Measurements from ENCODE around the gene CNOT6. TPM values are rescaled to one million over a fixed set of nuclear protein-coding genes. Genes with fewer than 3 reads are reported as not detected.

CNOT6 gene
- total and polyA plus RNA-seq, 4 donors: 1.4 to 25.0 (median 4.2) TPM

DNA sequence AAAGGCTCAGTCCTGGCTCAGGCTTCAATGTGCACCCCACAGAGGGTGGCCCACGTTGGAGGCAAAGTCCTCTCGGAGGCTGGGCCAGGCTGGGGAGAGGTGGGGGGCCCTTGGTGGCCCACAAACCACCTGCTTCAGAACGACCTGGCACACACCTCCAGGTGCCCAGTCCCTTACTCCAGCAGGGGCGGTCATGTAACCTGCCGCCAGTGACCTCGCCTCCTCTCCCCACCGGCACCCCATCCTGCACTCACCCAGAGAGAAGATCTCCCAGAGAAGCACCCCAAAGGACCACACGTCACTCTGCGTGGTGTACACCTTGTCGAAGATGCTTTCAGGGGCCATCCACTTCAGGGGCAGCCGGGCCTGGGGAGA is 119.6 kb downstream of the CNOT6 start:
- no peak overlapping the region for H3K27ac ChIP-seq (ENCODE audit: low read depth in 1 of 2, low read length in 2 of 2)
- WGBS: 75% methylated on average over 11 of the region's 11 CpGs
- TF ChIP-seq TAF1 (conservative IDR thresholded peaks at IDR 0.05) (no peak), RXRA (IDR thresholded peaks at IDR 0.05) (no peak), FOXA2 (IDR thresholded peaks at IDR 0.05) (no peak), HNF4A (conservative IDR thresholded peaks at IDR 0.05) (no peak), RAD21 (IDR thresholded peaks at IDR 0.05) (no peak)
- TF ChIP-seq, protein P1, sequence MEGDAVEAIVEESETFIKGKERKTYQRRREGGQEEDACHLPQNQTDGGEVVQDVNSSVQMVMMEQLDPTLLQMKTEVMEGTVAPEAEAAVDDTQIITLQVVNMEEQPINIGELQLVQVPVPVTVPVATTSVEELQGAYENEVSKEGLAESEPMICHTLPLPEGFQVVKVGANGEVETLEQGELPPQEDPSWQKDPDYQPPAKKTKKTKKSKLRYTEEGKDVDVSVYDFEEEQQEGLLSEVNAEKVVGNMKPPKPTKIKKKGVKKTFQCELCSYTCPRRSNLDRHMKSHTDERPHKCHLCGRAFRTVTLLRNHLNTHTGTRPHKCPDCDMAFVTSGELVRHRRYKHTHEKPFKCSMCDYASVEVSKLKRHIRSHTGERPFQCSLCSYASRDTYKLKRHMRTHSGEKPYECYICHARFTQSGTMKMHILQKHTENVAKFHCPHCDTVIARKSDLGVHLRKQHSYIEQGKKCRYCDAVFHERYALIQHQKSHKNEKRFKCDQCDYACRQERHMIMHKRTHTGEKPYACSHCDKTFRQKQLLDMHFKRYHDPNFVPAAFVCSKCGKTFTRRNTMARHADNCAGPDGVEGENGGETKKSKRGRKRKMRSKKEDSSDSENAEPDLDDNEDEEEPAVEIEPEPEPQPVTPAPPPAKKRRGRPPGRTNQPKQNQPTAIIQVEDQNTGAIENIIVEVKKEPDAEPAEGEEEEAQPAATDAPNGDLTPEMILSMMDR (IDR thresholded peaks at IDR 0.05; ENCODE audit: low read depth, low read length, missing input control): no peak
- TF ChIP-seq, protein P2, sequence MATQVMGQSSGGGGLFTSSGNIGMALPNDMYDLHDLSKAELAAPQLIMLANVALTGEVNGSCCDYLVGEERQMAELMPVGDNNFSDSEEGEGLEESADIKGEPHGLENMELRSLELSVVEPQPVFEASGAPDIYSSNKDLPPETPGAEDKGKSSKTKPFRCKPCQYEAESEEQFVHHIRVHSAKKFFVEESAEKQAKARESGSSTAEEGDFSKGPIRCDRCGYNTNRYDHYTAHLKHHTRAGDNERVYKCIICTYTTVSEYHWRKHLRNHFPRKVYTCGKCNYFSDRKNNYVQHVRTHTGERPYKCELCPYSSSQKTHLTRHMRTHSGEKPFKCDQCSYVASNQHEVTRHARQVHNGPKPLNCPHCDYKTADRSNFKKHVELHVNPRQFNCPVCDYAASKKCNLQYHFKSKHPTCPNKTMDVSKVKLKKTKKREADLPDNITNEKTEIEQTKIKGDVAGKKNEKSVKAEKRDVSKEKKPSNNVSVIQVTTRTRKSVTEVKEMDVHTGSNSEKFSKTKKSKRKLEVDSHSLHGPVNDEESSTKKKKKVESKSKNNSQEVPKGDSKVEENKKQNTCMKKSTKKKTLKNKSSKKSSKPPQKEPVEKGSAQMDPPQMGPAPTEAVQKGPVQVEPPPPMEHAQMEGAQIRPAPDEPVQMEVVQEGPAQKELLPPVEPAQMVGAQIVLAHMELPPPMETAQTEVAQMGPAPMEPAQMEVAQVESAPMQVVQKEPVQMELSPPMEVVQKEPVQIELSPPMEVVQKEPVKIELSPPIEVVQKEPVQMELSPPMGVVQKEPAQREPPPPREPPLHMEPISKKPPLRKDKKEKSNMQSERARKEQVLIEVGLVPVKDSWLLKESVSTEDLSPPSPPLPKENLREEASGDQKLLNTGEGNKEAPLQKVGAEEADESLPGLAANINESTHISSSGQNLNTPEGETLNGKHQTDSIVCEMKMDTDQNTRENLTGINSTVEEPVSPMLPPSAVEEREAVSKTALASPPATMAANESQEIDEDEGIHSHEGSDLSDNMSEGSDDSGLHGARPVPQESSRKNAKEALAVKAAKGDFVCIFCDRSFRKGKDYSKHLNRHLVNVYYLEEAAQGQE (IDR thresholded peaks at IDR 0.05): no peak
- TF ChIP-seq, protein P3, sequence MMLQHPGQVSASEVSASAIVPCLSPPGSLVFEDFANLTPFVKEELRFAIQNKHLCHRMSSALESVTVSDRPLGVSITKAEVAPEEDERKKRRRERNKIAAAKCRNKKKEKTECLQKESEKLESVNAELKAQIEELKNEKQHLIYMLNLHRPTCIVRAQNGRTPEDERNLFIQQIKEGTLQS (IDR thresholded peaks at IDR 0.05): no peak
- TF ChIP-seq, protein P4, sequence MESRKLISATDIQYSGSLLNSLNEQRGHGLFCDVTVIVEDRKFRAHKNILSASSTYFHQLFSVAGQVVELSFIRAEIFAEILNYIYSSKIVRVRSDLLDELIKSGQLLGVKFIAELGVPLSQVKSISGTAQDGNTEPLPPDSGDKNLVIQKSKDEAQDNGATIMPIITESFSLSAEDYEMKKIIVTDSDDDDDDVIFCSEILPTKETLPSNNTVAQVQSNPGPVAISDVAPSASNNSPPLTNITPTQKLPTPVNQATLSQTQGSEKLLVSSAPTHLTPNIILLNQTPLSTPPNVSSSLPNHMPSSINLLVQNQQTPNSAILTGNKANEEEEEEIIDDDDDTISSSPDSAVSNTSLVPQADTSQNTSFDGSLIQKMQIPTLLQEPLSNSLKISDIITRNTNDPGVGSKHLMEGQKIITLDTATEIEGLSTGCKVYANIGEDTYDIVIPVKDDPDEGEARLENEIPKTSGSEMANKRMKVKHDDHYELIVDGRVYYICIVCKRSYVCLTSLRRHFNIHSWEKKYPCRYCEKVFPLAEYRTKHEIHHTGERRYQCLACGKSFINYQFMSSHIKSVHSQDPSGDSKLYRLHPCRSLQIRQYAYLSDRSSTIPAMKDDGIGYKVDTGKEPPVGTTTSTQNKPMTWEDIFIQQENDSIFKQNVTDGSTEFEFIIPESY (IDR thresholded peaks at IDR 0.05): no peak
- H3K27me3 ChIP-seq (ENCODE audit: control insufficient read depth in 4 of 4, insufficient read depth in 4 of 4, low read length in 3 of 4): peaks cover 0 to 2% (median 0%) of the 10 kb centered on the region in 4 donors
- H3K4me1 ChIP-seq (ENCODE audit: control insufficient read depth in 4 of 4, insufficient read depth in 4 of 4, low read length in 3 of 4): peaks cover 0 to 4% (median 3%) of the 10 kb centered on the region in 4 donors
- no peaks in the 10 kb centered on the region for H3K9me3 ChIP-seq (ENCODE audit: control insufficient read depth in 4 of 4, low read length in 3 of 4)
- H3K36me3 ChIP-seq (ENCODE audit: control insufficient read depth in 4 of 4, insufficient read depth in 3 of 4, low read depth in 1 of 4, low read length in 3 of 4): no peaks in the 10 kb centered on the region
- H3K9ac ChIP-seq (ENCODE audit: low read depth in 1 of 2, low read length in 2 of 2): no peak overlapping the region
- H3K4me3 ChIP-seq (ENCODE audit: low read depth in 1 of 3, low read length in 3 of 3): no peak overlapping the region
- no peak for DNase-seq (ENCODE audit: low spot score)

DNA sequence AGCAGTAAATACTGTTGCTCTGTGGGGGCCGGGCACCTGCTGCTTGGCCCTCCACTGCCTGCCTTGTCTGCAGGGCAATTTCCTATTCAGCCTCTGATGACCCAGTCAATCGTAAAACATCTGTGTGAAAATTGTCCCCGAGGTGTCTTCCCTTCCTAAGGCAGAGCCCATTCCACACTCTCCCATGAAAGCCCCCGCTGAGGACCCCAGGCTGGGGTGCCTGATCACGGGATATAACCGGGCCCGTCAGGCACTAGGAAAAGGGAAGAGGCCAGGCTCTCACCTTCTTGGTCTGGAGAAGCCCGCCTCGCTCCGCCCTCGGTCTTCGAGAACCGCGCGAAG is 124.3 kb downstream of the CNOT6 start:
- H3K4me3 ChIP-seq (ENCODE audit: low read depth in 1 of 3, low read length in 3 of 3): peak overlapping the region in 1 of 3 donors; percentile 23
- H3K27ac ChIP-seq (ENCODE audit: low read depth in 1 of 2, low read length in 2 of 2): no peak overlapping the region
- H3K9ac ChIP-seq (ENCODE audit: low read depth in 1 of 2, low read length in 2 of 2): no peak overlapping the region
- no peaks in the 10 kb centered on the region for H3K36me3 ChIP-seq (ENCODE audit: control insufficient read depth in 4 of 4, insufficient read depth in 3 of 4, low read depth in 1 of 4, low read length in 3 of 4)
- no peaks in the 10 kb centered on the region for H3K9me3 ChIP-seq (ENCODE audit: control insufficient read depth in 4 of 4, low read length in 3 of 4)
- no peak for DNase-seq (ENCODE audit: low spot score)
- peaks cover 3 to 8% (median 4%) of the 10 kb centered on the region in 4 donors for H3K4me1 ChIP-seq (ENCODE audit: control insufficient read depth in 4 of 4, insufficient read depth in 4 of 4, low read length in 3 of 4)
- TF ChIP-seq, protein P3 (IDR thresholded peaks at IDR 0.05): no peak
- TF ChIP-seq TAF1 (conservative IDR thresholded peaks at IDR 0.05) (no peak), HNF4G (IDR thresholded peaks at IDR 0.05) (no peak), FOXA1 (IDR thresholded peaks at IDR 0.05) (no peak), JUND (IDR thresholded peaks at IDR 0.05) (no peak)
- TF ChIP-seq, protein P5, sequence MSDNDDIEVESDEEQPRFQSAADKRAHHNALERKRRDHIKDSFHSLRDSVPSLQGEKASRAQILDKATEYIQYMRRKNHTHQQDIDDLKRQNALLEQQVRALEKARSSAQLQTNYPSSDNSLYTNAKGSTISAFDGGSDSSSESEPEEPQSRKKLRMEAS (IDR thresholded peaks at IDR 0.05): no peak
- 32% methylated on average over 15 of the region's 15 CpGs for WGBS
- H3K27me3 ChIP-seq (ENCODE audit: control insufficient read depth in 4 of 4, insufficient read depth in 4 of 4, low read length in 3 of 4): peaks cover 0 to 10% (median 0%) of the 10 kb centered on the region in 4 donors
